ENCODE results near the gene ABHD5. TPM values are rescaled to one million over a fixed set of nuclear protein-coding genes. Genes with fewer than 3 reads are reported as not detected.
A peak's percentile ranks its signal among the peaks of the same experiment; 100 is the strongest.

ABHD5 gene
- total RNA-seq, 1 experiment from 2014 or later: 20.3 TPM

DNA sequence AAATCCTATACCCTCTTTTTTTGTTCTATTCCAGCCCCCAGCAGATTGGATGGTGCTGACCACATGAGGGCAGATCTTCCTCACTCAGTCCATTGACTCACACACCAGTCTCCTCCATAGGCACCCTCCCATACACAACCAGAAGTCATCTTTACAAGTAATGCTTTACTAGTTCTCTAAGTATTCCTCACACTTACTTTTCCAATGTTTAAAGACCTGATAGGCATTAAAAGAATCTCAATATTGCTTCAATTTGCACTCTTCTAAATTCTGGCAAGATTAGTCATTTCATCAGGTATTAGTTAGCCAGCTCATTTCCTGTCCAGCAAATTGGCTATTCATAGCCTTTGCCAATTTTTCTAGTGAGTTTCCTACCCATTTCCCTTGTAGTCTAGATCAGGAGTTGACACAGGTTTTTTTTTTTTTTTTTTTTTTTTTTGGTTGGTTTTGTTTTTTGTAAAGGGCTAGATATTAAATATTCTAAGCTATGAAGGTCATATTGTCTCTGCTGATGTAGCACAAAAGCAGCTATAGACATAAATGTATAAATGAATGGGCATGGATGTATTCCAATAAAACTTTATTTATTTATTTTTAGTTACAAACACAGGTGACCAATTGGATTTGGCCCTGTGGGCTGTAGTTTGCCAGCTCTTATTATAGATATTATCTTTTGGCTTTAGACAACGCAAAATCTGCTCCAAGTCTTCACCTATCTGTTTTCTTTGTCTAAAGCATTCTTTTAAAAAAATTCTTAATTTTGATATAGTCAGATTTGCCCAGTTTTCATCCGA, 76.1 kb downstream of the ABHD5 start:
- CTCF ChIA-PET: interaction anchor here (0.6 to 1.1 kb wide), 8 partner anchors 13 to 1132 kb away, joined by 3 to 7 read pairs (median 4); no protein-coding TSS in a partner anchor
- TF ChIP-seq, protein P1, sequence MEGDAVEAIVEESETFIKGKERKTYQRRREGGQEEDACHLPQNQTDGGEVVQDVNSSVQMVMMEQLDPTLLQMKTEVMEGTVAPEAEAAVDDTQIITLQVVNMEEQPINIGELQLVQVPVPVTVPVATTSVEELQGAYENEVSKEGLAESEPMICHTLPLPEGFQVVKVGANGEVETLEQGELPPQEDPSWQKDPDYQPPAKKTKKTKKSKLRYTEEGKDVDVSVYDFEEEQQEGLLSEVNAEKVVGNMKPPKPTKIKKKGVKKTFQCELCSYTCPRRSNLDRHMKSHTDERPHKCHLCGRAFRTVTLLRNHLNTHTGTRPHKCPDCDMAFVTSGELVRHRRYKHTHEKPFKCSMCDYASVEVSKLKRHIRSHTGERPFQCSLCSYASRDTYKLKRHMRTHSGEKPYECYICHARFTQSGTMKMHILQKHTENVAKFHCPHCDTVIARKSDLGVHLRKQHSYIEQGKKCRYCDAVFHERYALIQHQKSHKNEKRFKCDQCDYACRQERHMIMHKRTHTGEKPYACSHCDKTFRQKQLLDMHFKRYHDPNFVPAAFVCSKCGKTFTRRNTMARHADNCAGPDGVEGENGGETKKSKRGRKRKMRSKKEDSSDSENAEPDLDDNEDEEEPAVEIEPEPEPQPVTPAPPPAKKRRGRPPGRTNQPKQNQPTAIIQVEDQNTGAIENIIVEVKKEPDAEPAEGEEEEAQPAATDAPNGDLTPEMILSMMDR (IDR thresholded peaks at IDR 0.05; ENCODE audit: unreplicated experiment): no peak
- Mint-ChIP-seq H3K4me1 (ENCODE audit: low read depth, unreplicated experiment) (peaks cover 48% of the 10 kb centered on the region), H3K4me3 (ENCODE audit: low read depth, unreplicated experiment) (no peak overlapping the region), H3K9me3 (ENCODE audit: low read depth, unreplicated experiment) (no peaks in the 10 kb centered on the region), H3K27ac (ENCODE audit: unreplicated experiment) (no peak overlapping the region), H3K36me3 (ENCODE audit: insufficient read depth, unreplicated experiment) (peaks cover 11% of the 10 kb centered on the region), H3K27me3 (ENCODE audit: unreplicated experiment) (no peaks in the 10 kb centered on the region)
- intact Hi-C loops (cut with micrococcal nuclease; ENCODE audit: unreplicated experiment): loop anchor here (10.0 kb wide), 1 partner anchor 132 kb away; no protein-coding TSS in a partner anchor
- no TSS peak for BruUV-seq (replicated peaks)
- no peak for DNase-seq

GRCh38 chr3:43768381-43768973, 77.7 kb downstream of the ABHD5 start:
- H3K4me1 Mint-ChIP-seq (ENCODE audit: low read depth, unreplicated experiment): peaks cover 48% of the 10 kb centered on the region
- no peak for DNase-seq
- intact Hi-C loops (cut with micrococcal nuclease; ENCODE audit: unreplicated experiment): loop anchor here (10.0 kb wide), 1 partner anchor 134 kb away; no protein-coding TSS in a partner anchor
- no peaks in the 10 kb centered on the region for H3K27me3 Mint-ChIP-seq (ENCODE audit: unreplicated experiment)
- no peak overlapping the region for H3K27ac Mint-ChIP-seq (ENCODE audit: unreplicated experiment)
- H3K36me3 Mint-ChIP-seq (ENCODE audit: insufficient read depth, unreplicated experiment): peaks cover 11% of the 10 kb centered on the region
- H3K9me3 Mint-ChIP-seq (ENCODE audit: low read depth, unreplicated experiment): no peaks in the 10 kb centered on the region
- CTCF ChIA-PET: interaction anchor here (0.6 kb wide), 1 partner anchor 466 kb away, joined by 3 read pairs; no protein-coding TSS in a partner anchor
- TF ChIP-seq, protein P1 (IDR thresholded peaks at IDR 0.05; ENCODE audit: unreplicated experiment): no peak
- BruUV-seq (replicated peaks): no TSS peak
- H3K4me3 Mint-ChIP-seq (ENCODE audit: low read depth, unreplicated experiment): no peak overlapping the region

DNA sequence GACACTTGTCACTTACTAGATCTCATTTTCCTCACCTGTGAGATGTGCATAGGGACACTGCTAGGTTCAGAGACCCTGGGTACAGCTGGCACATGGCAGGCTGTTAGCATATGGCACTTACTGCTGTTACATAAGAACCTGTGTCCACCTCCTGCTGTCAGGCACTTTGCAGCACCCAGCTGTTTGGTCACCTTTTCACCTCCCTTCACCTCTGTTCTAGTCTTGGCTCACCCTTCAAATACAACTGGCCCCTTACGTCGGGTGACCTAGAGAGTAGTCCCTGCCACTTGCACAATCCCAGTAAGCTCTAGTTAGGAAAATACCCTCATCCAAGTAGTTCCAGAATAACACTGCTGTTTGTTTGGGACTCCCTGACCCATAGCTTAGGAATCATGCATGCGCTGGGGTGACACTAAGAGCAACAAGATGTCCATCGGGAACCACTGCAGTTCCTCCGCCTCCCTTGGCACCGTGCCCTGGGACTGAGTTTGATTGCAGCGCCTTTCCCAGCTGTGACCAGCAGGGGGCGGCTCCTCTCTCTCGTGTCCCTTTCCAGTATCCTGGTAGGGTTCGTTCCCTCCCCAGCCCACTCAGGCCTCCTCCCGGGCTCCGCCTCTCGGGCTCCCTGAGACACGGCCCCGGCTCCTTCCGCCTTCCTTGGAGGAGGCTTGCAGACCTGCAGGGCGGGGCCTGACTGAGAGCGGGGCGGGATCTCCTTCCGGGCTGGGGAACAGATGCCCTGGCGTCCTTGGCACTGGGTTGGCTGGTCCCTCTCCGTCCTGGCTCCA, 78.6 kb downstream of the ABHD5 start:
- TF ChIP-seq, protein P1 (IDR thresholded peaks at IDR 0.05; ENCODE audit: unreplicated experiment): peak; percentile 87
- H3K4me1 Mint-ChIP-seq (ENCODE audit: low read depth, unreplicated experiment): peaks cover 48% of the 10 kb centered on the region
- CTCF ChIA-PET: interaction anchor here (0.6 kb wide), 2 partner anchors 429 to 431 kb away, joined by 3 to 4 read pairs; no protein-coding TSS in a partner anchor
- peak; percentile 98 for DNase-seq
- intact Hi-C loops (cut with micrococcal nuclease; ENCODE audit: unreplicated experiment): loop anchor here (1.0 to 10.0 kb wide), 2 partner anchors 134 to 429 kb away; no protein-coding TSS in a partner anchor
- peak overlapping the region; percentile 69 for H3K4me3 Mint-ChIP-seq (ENCODE audit: low read depth, unreplicated experiment)
- peak overlapping the region; percentile 65 for H3K27ac Mint-ChIP-seq (ENCODE audit: unreplicated experiment)
- H3K27me3 Mint-ChIP-seq (ENCODE audit: unreplicated experiment): no peaks in the 10 kb centered on the region
- no TSS peak for BruUV-seq (replicated peaks)
- peaks cover 11% of the 10 kb centered on the region for H3K36me3 Mint-ChIP-seq (ENCODE audit: insufficient read depth, unreplicated experiment)
- H3K9me3 Mint-ChIP-seq (ENCODE audit: low read depth, unreplicated experiment): no peaks in the 10 kb centered on the region

- intact Hi-C loops (cut with micrococcal nuclease; ENCODE audit: unreplicated experiment): loop anchor here (1.0 to 10.0 kb wide), 2 partner anchors 135 to 428 kb away; no protein-coding TSS in a partner anchor
- DNase-seq: no peak
- no TSS peak for BruUV-seq (replicated peaks)
- Mint-ChIP-seq H3K36me3 (ENCODE audit: insufficient read depth, unreplicated experiment) (peaks cover 11% of the 10 kb centered on the region), H3K27ac (ENCODE audit: unreplicated experiment) (peak overlapping the region; percentile 65), H3K4me3 (ENCODE audit: low read depth, unreplicated experiment) (peak overlapping the region; percentile 69), H3K9me3 (ENCODE audit: low read depth, unreplicated experiment) (no peaks in the 10 kb centered on the region), H3K4me1 (ENCODE audit: low read depth, unreplicated experiment) (peaks cover 48% of the 10 kb centered on the region), H3K27me3 (ENCODE audit: unreplicated experiment) (no peaks in the 10 kb centered on the region)
- CTCF ChIA-PET: interaction anchor here (0.6 to 1.3 kb wide), 2 partner anchors 86 to 431 kb away, joined by 3 to 4 read pairs; no protein-coding TSS in a partner anchor
- TF ChIP-seq, protein P1 (IDR thresholded peaks at IDR 0.05; ENCODE audit: unreplicated experiment): no peak
Measured at GRCh38 chr3:43769885-43770425, 79.2 kb downstream of the ABHD5 start.

All from Calu3 (cell line).